ENCODE results near the gene GMDS. TPM values are rescaled to one million over a fixed set of nuclear protein-coding genes. Genes with fewer than 3 reads are reported as not detected.

GMDS gene
- total RNA-seq, 3 donors from 2014 or later (not counting 1 experiment from before 2014, with no cell fraction given): 23.6 to 31.0 (median 26.4) TPM

DNA sequence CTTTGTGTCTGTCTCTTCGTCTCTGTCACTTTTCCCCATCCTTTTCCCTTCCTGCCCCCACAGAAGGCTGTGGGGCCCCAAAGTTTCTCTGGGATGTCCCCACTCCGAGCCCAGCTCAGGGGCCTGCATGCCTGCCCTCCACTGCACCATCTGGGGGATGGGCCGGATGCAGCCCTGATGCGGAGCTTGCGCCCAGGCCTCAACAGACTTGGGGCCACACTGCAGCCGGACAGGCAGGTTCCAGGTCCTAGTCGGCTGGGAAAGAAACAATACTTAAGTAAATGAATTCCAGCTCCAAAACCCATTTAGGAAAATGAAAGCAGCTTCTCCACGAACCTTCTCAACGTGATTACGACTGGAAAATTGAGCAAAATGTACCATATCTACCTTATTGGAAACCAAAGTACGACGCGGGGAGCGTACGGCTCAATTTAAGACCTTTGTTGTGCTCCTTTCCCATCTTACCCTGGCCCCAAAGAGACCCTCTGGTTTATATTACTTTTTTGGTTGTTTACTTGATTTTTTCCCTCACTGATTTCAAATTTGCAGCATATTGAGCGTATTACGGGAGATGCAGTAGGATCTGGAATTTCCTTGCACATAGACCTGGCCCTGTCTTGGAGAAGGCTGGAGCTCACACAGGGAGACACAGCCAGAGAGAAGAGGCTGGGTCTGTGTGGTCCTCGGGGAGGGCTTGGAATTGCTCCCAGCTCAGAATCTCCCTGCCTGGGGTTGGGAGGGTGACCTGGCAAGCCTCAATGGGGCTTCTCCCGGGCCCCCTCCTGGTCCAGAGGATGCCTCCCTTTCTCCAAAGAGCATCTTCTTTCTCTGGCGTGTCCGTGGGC, 627.7 kb downstream of the GMDS start:
- H3K27me3 Mint-ChIP-seq (ENCODE audit: low read depth in 2 of 2): peaks cover 39 to 50% of the 10 kb centered on the region in 2 donors
- peaks cover 44% of the 10 kb centered on the region for H3K27me3 ChIP-seq (ENCODE audit: control insufficient read depth, insufficient read depth, low read length)
- DNase-seq (no peak), ATAC-seq (no peak)
- no peak overlapping the region for H3K27ac Mint-ChIP-seq
- TF ChIP-seq, protein P1, sequence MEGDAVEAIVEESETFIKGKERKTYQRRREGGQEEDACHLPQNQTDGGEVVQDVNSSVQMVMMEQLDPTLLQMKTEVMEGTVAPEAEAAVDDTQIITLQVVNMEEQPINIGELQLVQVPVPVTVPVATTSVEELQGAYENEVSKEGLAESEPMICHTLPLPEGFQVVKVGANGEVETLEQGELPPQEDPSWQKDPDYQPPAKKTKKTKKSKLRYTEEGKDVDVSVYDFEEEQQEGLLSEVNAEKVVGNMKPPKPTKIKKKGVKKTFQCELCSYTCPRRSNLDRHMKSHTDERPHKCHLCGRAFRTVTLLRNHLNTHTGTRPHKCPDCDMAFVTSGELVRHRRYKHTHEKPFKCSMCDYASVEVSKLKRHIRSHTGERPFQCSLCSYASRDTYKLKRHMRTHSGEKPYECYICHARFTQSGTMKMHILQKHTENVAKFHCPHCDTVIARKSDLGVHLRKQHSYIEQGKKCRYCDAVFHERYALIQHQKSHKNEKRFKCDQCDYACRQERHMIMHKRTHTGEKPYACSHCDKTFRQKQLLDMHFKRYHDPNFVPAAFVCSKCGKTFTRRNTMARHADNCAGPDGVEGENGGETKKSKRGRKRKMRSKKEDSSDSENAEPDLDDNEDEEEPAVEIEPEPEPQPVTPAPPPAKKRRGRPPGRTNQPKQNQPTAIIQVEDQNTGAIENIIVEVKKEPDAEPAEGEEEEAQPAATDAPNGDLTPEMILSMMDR (IDR thresholded peaks at IDR 0.05): no peak
- no peaks in the 10 kb centered on the region for H3K9me3 ChIP-seq (ENCODE audit: control insufficient read depth, insufficient read depth, low read length)
- 86% methylated on average over 21 of the region's 21 CpGs for WGBS (ENCODE audit: insufficient coverage)
- peaks cover 17% of the 10 kb centered on the region for H3K4me1 ChIP-seq (ENCODE audit: control insufficient read depth, insufficient read depth, low read length)
- no peaks in the 10 kb centered on the region for H3K9me3 Mint-ChIP-seq
- intact Hi-C loops (cut with micrococcal nuclease): no loop called here
- H3K4me1 Mint-ChIP-seq: peaks cover 0 to 4% of the 10 kb centered on the region in 2 donors
- no peaks in the 10 kb centered on the region for H3K36me3 Mint-ChIP-seq
- no peak overlapping the region for H3K4me3 Mint-ChIP-seq
- no peaks in the 10 kb centered on the region for H3K36me3 ChIP-seq (ENCODE audit: control insufficient read depth, insufficient read depth, low read length)
- H3K27ac ChIP-seq (ENCODE audit: low read length): no peak overlapping the region
- no peak overlapping the region for H3K4me3 ChIP-seq (ENCODE audit: low read length)

DNA sequence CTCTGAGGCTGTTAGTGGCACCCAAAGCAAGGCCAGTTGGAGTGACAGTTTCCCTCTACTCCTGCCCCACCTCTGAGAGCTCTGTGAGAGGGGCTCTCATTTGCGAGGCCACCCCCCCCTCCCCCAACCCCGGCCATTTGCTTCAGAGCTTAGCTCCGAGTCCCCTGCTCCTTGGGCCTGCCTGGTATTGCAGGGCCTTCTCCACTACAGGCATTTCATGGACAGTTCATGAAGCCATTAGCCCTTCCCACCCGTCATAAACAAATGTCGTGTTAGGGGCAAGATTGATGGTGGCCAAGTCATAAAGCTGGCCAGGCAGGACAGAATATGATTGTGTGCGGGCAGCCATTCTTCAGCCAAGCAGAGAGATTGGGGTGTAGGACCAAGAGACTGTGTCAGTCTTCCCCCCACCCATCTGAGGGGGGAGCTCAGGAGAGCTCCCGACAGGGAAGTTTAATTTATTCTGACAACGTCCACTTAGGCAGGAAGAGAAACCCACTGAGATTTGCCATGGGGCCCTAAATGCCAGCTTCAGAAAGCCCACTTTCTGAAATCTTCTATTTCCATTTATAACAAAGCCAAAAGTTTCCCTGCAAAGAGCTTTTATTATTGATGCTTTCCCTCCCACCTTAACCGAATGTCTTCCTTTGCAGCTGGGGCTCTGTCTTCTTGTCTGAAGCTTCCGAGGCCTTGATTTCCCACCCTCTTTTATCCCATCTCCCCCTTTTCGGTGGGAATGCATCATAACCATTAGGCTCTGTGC, 628.5 kb downstream of the GMDS start:
- H3K27ac ChIP-seq (ENCODE audit: low read length): no peak overlapping the region
- Mint-ChIP-seq H3K27ac (no peak overlapping the region), H3K4me1 (peaks cover 8 to 11% of the 10 kb centered on the region in 2 donors), H3K4me3 (no peak overlapping the region), H3K36me3 (no peaks in the 10 kb centered on the region), H3K27me3 (ENCODE audit: low read depth in 2 of 2) (peaks cover 40 to 50% of the 10 kb centered on the region in 2 donors), H3K9me3 (no peaks in the 10 kb centered on the region)
- peaks cover 52% of the 10 kb centered on the region for H3K27me3 ChIP-seq (ENCODE audit: control insufficient read depth, insufficient read depth, low read length)
- WGBS (ENCODE audit: insufficient coverage): 75% methylated on average over 11 of the region's 11 CpGs
- DNase-seq: no peak
- H3K36me3 ChIP-seq (ENCODE audit: control insufficient read depth, insufficient read depth, low read length): no peaks in the 10 kb centered on the region
- intact Hi-C loops (cut with micrococcal nuclease): no loop called here
- H3K4me3 ChIP-seq (ENCODE audit: low read length): no peak overlapping the region
- no peak for ATAC-seq
- no peaks in the 10 kb centered on the region for H3K9me3 ChIP-seq (ENCODE audit: control insufficient read depth, insufficient read depth, low read length)
- TF ChIP-seq, protein P1 (IDR thresholded peaks at IDR 0.05): no peak
- H3K4me1 ChIP-seq (ENCODE audit: control insufficient read depth, insufficient read depth, low read length): peaks cover 21% of the 10 kb centered on the region

DNA sequence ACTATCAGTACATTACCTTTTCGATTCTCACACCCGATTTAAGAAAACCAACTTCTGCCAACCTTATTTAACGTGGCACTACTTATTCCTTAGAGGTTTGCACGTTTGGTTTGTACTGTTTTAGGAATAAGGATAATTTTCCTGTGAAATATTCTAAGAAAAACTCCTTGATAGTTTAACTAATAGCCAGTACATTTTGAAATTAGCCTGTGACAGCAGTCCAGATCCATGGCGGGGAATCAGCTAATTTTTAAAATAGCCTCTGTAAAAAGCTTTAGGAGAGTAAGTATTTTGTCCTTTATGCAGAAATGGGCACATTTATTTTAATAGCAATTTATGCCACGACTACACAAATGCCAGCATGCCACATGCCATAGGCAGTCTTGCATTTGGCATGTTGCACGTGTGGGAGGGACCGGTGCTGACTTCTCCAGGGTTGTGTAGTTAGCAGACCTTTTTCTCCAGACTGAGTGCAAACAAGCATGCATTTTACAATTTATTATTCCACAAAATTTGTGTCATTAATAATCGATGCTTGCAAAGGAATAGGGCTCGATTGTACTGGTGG, 629.5 kb downstream of the GMDS start:
- ATAC-seq (no peak), DNase-seq (no peak)
- intact Hi-C loops (cut with micrococcal nuclease): no loop called here
- H3K4me3 ChIP-seq (ENCODE audit: low read length): no peak overlapping the region
- TF ChIP-seq, protein P1 (IDR thresholded peaks at IDR 0.05): no peak
- Mint-ChIP-seq H3K27me3 (ENCODE audit: low read depth in 2 of 2) (peaks cover 36 to 46% of the 10 kb centered on the region in 2 donors), H3K4me1 (peaks cover 9 to 13% of the 10 kb centered on the region in 2 donors), H3K4me3 (no peak overlapping the region), H3K27ac (no peak overlapping the region), H3K36me3 (no peaks in the 10 kb centered on the region), H3K9me3 (no peaks in the 10 kb centered on the region)
- WGBS (ENCODE audit: insufficient coverage): 81% methylated on average over 6 of the region's 10 CpGs
- H3K36me3 ChIP-seq (ENCODE audit: control insufficient read depth, insufficient read depth, low read length): no peaks in the 10 kb centered on the region
- no peak overlapping the region for H3K27ac ChIP-seq (ENCODE audit: low read length)
- H3K4me1 ChIP-seq (ENCODE audit: control insufficient read depth, insufficient read depth, low read length): peaks cover 23% of the 10 kb centered on the region
- peaks cover 52% of the 10 kb centered on the region for H3K27me3 ChIP-seq (ENCODE audit: control insufficient read depth, insufficient read depth, low read length)
- H3K9me3 ChIP-seq (ENCODE audit: control insufficient read depth, insufficient read depth, low read length): no peaks in the 10 kb centered on the region
